COR-L47 (cell line): Measurements from ENCODE around the gene TSPOAP1.
"Not testable (repeated sequence)": the region's sequence is repeated elsewhere in the genome, so short reads cannot be mapped to it uniquely, and the experiment has no call there.

ENCODE experiments used
- DNase-seq: peaks from one replicate; lab custom pipeline; 2025; lab: John Stamatoyannopoulos, UW

TSPOAP1 gene

DNA sequence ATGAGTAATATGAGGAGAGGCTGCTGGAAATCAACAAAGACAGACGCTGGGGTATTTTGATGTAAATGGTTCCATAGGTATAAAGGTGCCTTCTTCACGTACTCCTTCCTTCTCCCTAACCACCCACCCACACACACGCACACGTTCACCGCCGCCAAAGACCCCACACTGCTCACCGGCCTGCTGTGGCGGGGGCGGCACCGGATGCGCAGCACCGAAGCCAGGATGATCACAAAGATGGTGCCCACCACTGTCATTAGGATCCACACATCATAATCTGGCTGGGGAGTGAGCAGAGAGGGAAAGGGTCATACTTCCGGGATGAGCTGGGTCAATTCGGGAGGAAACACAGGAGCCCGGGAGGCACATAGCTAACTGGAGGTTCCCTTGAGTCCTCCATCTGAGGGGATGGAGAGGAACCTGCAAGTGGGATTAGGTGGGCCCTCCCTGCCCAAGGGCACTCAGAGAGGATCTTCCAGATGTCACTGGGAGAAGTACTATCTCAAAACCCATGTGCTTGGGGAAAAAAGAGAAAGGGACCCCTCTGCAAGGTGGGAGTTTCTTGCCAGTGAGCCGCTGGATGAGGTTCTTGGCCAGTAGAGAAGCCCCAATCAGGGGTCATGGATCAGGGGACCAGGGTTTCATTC lies 33.9 kb upstream of the TSPOAP1 start:
- no peak for DNase-seq

DNA sequence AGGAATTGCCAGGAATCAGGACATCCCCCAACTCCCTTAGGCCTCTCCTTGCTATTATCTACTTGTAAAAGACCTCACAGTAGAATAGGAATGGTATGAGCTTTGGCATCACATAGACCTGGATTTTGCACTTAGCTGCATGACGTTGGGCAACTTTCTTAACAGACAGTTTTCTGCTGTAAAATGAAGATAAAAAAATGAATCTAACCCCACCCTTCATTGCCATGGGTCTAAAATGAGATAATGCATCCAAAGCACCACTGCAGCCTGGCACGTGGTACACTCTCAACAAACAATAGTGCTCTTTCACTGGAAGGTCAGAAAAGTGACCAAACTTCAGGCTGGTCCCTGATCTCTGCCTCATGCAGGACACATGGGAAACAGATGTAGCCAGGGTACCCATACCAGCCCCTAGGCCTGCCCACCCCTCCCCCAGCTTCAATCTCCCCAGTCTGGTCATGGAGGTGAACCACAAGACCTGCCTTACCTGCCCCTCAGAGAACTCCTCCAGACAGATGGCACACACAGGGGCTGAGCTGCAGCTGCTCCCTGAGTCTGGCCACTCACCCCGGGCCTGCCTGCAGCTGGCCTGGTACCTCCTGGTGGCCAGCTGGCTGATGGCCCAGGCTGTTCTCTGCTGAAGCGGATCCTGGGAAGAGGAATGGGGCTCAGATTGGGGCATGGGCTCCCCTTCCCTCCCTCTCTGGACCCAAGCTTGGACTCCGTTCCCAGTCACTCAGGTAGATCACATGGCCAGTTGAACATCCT lies 31.9 kb upstream of the TSPOAP1 start:
- no peak for DNase-seq

DNA sequence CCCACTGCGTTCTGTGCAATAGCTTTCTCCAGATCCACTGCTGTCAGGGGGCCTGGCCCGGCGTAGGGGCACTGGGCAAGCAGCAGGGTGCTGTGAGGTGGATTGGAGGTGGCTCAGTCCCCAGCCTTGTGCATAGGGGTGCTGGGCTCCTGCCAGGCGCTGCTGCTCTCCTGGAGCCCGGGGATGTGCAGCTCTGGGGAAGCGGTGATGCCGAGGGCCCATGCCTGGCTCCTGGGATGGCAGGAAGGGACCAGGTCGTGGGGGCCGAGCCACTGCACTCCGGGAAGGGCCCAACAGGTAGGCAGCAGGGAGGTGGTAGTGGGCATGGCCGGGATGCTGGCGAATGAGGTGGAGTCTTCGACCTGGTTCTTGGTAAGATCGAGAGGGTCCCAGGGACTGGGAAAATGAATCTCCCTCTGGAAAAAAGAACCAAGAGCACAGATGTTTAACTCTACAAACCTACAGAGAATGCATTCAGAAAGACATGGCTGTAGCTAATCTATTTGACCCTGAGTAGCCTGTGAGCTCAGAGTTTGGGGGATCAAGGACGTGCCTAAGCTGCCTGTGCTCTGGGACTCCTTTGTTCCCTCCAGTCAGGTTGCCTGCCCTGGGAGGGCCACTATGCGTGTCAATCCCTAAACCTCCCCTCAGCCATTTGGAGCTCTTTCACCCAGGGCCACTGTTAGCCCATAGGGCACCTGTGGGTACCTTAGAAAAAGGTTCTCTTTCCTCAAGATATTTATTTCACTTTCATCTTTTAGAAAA lies 30.0 kb upstream of the TSPOAP1 start:
- DNase-seq, result no peak

DNA sequence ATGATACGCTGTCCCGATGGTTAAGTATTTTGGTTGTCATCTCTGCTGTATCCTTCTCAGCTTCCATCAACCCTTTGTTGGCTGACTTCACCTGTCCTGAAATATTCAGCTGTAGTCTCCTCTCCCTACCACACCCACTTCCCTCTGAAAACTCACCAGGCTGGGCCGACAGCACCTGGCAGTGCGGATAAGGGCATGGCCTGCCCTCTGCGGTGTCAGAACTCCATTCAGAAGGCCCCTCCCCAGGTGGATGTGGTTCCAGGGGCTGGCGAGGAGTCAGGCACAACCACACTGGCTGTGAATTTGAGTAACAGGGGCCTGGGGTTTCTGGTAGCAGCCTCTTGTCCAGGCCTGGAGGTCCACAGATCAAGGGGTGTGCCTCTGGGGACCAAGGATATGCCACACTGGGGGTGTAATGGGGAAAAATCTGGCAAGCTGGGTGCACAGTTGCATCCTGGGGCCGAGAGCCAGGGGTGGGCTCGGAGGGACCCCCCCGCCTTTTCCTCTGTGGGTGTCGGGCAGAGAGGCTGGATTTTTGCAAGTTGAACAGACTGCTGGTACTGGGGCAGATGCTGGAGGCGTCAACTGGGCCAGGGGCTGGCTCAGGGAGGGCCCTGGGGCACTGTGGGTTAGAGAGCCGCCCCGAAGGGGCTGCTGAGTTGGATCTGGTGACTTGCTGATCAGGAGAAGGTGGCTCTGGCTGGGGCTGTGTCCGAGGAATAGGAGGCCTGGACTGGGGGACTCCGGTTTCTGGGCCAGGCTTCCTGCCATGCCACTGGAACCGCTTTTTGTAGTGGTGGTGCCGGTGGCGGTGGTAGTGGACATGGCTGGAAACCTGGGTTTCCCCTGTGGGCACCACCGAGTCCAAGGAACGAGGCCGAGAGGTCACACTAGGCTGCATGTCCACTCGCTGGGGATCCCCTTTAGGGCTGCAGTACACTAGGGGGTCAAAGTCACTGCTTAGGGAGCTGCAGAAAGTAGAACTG lies 29.0 kb upstream of the TSPOAP1 start:
- no peak for DNase-seq

DNA sequence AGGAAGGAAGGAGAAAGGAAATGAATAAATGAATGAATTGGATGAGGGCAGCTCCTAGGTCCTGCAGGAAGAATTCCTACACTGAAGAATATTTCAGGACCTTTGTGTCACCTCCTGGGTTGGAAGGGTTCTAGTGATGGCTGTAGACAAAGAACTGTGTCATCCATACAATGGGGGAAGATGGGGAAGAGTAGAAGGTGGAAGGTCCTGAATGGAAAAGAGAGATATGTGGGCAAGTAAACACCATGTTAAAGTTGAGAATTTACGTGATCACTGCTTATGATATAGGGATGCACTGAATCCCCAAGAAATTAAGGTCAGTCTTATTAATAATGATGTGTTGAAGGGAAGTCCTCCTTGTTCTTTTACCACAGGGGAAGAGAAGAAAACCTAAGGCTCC lies 27.6 kb upstream of the TSPOAP1 start:
- DNase-seq, result no peak

DNA sequence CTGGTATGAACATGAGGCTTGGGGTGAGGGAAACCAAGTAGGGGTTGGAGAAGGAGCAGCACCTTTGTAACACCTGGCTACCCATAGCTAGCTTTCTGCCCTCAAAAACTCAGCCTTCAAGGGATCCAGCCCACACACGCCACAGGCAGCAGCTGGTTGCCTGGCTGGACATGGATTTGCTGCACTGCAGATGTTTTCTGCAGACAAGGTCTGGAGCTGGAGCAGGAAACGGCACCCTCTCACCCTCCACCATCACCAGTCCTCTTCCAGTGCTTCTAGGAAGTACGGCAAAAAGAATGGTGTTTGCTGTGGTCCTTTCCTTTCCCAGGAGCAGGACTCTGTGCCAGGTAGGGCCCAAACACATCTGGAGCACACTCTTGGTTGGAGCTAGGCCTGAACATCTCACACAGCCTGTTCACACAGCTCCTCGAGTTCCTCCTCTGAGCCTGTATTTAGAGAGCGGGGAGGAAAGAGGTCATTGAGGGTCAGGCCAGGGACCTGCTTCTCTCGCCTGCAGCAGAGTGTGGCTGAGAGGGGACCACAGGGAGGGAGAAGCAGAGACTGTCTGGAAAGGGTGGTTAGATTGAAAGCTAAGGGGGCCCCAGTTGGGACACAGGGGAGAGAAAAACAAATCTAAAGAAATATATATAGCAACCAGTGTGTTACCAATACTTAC lies 26.1 kb upstream of the TSPOAP1 start:
- DNase-seq, result no peak

DNA sequence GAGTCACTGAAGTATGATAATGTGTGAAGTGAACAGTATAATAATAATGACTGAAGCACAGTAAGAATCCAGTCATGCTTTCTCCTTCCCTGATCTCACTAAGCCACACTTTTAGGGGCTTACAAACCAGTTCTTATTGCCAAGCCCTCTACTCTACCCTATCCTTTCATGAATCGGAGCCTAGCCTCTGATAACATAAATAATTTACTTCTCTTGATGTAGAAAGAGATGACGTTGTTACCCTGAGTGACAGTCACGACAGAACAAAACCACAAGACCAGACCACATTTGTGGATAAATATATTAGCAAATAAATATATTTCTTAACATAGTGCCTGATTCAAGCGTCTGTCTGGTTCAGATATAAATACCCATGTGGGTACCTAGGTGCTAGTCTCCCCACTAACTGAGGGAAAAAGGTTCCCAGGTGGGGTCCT lies 24.8 kb upstream of the TSPOAP1 start:
- DNase-seq, result no peak

DNA sequence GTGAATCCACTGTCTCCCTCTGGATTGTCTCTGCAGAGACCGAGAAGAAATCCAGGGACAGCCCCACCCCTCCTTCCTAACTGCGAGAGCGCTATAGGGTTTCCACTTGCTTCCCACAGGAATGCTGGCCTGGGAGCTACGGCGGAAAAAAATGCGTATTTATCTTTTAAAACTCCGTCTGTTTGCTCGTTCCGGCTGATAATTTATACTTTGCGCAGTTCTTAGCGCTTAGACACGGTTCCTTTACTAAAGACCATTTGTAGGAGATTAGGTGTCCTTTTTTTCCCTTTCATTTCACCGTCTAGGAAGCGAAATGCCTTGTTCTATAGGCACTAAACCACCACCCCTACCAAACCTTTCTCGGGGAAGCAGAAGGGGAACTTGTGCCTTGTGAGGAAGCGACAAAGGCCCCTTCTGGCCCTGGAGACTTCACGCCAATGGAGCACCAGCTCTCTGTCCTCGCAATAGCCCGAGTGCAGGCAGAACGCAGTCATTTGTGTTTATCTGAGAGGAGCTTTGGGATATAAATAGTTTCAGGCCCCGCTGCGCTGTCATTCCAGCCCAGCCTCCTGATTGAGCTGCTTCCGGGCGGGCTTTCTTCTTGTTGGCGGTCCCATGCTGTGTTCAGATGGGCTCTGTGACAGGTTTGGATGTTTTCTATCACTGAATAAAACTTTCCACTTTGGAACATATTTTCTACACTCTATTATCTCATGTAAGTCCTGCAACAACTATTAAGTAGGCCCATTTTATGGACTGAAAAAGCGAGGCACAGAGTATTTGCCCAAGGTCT lies 24.2 kb upstream of the TSPOAP1 start:
- no peak for DNase-seq

DNA sequence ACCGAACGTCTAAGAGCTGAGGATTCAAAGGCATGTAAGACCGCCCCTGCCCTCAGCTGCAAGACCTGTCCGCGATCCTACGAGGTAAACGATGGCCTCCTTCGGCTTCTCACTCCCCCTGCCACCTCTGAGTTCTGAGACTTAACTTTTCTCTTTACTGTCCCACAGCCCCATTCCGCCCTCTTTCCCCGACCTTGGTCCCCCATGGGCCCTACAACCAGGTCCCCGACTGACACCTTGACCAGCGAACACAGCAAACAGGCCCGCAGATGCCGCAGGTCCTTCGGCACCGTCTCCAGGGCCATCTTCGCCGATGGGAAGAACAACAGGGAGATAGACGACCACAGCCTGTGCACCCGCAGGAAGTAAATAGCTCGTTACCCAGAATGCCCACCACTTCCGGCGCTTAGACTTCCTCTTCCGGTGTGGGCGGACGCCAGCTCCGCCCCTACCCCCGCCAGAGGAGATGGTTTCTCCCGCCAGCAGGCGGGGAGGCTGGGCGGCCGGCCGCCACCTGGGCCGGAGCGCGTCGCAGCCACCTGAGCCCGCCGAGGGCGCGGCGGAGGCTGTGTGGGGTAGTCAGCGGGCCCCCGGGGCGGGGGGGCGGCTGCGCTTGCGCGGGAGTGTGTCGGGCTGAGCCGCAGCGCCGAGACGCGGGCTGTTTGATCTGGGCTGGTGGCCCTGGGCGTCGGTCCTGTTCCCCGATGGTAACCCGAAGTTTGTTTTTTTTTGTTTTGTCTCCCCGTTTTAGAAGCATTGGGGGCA lies 23.4 kb upstream of the TSPOAP1 start, which contains the start of gene SUPT4H1:
SUPT4H1 (minus strand) TSS at position 371 of the 765 bp plus-strand sequence; CDS start at position 305, 66 bp downstream.
- DNase-seq, result peak; percentile 88

DNA sequence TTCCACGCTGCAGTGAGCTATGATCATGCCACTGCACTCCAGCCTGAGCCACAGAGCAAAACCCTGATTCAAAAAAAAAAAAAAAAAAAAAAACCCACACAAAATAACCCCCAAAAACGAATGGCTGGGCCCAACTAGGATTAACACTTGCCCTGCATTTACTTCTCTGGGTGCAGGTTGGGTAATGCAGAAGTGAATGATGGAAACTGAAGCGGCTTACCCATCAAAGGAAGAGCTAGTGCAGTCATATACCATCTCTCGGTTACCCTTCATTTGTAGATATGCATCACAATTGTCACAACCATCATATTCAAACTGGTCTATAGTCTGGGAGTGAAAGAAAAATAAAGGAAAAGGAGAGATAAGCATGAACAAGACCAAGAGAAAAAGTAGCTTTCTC lies 22.6 kb upstream of the TSPOAP1 start:
- no peak for DNase-seq

DNA sequence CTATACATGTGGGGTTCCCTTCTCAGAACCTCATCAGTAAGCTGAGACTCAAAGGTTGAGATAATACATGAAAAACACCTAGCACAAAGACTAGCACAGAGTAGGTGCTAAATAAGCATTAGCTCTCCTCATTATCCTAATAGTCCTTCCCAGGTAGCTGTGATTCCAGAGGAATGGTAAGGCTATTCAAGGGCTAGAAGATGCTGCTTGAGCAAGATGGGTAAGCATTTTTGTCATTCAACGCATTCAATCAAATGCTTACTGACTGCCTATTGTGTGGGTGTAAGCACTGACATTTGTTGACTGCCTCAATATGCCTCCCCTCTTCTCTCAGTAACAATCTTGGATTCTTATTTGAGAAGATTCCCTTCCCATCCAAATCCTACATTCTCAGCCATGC lies 19.4 kb upstream of the TSPOAP1 start:
- DNase-seq, result no peak

DNA sequence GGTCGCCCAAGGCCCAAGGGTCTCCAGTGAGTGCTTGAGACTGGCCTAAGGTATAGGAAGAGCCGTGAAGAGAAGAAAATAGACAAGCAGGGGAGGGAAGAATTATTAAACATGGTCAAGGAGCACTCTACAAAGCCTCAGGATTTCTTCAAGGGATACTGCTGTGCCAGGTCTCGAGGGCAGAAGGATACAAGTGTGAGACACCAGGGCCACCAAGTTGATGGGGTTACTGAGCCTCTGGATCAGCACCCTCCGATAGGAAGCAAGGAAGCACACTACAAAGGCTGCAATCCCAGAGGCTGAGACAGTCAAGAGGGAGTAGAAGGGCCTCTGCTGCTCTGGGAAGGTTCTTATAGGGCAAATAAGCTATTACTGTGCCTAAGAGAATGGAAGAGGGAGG lies 16.9 kb upstream of the TSPOAP1 start:
- no peak for DNase-seq

DNA sequence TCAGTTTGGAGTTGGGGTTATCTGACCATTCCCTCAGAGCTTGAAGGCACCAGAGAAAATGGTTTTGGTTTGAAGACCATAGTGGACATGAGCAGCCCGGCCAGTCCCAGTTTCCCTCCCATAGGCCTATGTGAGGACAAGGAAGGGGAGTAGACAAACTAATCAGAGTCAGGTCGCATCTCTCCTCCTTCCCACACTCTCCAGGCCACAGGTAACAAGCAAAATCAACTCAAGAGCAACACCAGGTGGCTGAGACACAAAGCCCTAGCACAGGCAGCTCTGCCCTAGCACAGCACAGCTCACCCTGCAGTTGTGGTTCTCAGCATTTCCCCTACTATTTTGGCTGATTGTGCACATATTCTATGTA lies 16.2 kb upstream of the TSPOAP1 start:
- DNase-seq, result no peak

DNA sequence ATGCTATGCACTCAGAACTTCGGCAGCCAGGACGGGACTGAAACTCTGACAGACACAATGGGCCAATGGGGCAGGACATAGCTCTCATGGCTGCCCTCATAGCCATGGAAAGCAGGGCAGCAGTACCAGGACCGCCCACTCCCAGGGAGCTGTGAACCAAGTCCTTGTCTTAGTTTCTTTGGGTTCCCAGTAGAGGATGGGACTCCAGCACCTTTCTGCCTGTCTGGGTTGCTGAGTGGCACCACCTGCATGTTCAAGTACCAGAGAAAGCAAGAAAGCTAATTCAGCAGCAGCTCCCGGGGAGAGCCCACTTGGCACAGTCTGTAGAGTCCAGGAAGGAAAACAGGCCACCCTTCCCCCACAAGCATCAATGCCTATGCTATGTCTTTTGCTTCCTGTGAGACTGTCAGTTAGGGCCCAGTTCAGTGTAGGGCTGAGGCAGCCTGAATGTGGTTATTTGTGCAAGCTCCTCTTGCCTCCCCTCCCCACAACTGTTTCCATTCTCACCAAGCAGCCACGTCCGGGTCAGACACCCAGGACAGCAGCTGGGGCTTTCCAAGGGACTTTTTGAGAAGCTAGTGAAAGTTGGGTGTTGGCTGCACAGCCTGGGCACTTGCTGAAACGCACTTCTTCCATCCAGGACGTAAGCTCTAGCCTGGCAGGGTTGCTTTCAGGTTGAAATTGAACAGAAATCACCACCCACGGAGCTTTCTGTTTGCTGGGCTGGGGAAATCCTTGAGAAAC lies 15.6 kb upstream of the TSPOAP1 start:
- no peak for DNase-seq

DNA sequence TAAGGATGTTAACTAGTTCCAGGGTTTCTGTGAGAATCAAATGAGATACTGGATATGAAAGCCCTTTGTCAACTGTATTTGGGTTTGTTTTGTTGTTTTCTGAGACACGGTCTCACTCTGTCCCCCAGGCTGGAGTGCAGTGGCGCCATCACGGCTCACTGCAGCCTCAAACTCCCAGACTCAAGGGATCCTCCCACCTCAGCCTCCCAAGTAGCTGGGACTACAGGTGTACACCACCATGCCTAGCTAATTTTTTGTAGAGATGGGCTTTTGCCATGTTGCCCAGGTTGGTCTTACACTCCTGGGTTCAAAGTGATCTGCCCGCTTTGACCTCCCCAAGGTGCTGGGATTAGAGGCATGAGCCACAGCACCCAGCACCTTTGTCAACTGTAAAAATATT lies 14.5 kb upstream of the TSPOAP1 start:
- DNase-seq, result no peak

DNA sequence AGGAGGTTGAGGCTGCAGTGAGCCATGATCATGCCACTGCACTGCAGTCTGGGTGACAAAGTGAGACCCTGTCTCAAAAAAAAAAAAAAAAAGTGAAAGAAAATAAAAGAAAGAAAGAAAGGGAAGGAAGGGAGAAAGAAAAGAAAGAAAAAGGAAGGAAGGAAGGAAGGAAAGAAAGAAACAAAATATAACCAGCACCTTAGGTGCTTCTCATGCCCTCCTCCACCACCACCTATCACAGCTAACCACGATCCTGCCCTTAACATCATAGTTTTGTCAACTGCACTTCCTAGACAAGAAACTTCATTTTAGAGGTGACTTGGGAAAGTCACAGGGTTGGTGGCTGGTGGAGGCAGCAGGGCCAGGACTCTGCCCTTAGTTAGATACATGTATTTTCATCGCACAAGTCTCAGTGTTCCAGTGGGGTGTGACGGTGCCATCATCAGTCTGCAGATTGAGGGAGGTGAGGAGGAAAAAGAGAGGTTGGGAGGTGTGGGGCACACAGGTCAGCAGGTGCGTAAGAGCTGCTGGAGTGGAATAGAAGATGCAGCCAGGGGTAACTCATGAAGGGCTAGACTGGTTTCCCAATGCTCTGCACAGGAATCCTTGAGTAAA lies 13.4 kb upstream of the TSPOAP1 start:
- no peak for DNase-seq

DNA sequence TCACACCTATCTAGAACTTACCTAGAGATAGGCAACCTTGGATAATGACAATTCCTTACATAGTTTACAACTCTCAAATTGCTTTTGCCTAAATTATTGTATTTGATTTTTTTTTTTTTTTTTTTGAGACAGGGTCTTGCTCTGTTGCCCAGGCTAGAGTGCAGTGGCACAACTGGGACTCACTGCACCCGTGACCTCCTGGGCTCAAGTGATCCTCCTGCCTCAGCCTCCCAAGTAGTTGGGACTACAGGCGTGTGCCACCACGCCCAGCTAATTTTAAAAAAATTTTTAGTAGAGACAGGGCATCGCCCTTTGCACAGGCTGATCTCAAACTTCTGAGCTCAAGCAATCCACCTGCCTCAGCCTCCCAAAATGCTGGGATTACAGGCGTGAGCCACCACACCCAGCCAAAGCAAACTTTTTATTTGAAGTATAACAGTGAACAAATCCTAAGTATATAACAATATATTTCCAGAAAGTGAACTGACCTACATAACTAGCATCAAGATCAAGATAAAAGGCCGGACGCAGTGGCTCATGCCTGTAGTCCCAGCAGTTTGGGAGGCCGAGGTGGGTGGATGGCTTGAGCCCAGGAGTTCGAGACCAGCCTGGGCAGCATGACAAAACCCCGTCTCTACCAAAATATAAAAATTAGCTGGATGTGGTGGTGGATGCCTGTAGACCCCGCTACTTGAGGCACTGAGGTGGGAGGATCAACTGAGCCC lies 12.7 kb upstream of the TSPOAP1 start:
- not testable (repeated sequence) for DNase-seq

DNA sequence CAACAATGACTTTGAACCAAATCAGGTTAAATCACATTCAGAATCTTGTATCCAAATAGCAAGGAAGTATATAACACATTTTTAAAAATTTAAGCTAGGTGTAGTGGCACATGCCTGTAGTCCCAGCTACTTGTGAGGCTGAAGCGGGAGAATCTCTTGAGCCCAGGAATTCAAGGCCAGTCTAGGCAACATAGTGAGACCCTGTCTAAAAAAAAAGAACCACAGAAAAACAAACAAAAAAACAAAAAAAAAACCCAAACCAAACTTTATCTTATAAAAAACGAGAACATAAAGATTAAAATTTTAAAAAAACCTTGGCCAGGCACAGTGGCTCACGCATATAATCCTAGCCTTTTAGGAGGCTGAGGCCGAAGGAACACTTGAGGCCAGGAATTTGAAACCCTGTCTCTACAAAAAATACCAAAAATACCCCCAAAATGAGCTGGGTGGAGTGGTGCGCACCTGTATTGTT lies 11.8 kb upstream of the TSPOAP1 start:
- no peak for DNase-seq
